Putamen (tissue), 1 donor: ENCODE results near the gene PSORS1C1.

Experiments used
- DNase-seq: peaks from one replicate; pipeline ENCODE4 v3.0.0-alpha.2; 2016; ENCODE audit warnings: low spot score

Gene PSORS1C1

DNA sequence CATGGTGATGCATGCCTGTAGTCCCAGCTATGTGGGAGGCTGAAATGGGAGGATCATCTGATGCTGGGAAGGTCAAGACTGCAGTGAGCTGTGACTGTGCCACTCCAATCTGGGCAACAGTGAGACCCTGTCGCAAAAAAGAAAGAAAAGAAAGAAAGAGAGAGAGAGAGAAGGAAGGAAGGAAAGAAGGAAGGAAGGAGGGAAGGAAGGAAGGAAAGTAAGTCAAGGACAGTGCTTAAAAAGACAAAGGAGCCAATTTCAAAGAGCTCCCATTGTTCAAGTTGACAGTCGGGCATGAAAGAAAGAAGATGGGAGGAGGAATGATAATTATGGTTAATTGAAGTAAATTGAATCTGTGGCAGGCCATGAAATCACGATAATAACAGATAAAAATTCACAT is 18.4 kb upstream of the PSORS1C1 start:
- DNase-seq, result no peak

DNA sequence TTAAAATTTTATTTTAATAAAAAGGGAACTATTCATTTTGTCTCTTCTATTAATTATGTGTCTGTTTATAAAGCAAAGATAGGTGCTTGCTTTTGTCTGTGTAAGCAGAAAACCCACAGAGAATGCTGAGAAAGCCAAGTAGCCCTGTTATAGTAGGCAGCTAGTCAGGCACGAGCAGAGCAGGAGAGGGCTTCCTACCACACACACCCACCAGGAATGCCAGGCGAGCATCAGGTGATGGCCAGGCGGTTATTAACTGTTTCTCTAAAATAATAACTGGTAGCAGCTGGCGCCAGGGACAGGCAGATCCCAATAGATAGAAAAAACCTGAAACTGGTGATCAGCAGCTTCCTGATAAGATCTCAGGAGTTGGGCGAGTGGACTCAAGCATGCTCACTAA is 17.9 kb upstream of the PSORS1C1 start:
- no peak for DNase-seq

DNA sequence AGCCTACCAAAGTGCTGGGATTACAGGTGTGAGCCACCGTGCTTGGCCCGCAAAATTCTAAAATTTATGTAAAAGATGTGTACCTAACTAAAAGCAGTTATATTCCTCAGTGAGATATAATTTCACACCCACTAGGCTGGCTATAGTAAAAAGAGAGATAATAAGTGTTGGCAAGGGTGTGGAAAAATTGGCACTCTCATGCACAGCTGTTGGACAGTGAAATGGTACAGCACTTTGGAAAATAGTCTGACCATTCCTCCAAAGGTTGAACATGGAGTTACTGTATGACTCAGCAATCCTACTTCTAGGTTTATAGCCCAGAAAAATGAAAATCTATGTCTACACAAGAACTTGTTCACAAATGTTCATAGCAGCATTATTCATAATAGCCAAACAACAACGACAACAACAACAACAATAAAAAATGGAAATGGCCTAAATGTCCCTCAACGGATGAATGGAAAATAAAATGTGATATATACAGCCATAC is 16.1 kb upstream of the PSORS1C1 start:
- DNase-seq, result no peak

DNA sequence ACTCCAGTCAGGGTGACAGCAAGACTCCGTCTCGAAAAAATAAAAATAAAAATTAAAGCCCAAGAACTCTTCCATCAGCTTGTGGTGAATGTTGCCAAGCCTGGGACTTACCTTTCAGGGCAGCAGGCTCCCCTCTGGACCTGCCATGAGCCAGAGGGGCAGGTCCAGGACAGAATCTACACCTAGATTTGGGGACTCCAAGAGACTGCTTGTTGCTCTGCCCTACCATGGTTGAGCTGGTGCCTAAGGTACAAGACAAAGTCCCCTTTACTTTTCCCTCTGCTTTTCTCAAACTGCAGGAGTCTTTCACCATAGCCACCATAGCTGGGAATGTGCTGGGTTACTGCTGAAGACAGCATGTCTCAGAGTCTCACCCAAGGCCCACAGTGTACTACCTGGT is 11.5 kb upstream of the PSORS1C1 start:
- no peak for DNase-seq

DNA sequence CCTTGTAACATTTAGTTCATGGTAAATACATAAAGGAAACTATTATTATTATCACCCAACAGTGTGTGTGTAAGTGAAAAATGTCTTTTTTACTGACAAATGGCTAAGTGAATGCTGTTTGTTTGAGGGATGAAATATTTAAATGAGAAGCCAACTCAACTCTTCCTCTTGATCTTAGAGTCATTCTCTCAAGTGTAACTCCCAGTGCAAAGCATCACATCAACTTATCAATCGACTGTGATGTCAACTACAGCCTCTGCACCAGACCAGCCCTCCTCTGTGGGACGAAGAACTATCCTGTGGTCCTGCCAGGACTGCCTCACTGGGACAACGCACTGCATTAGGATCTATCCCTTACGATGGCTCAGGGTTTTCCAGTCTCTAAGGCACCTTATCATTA is 7.5 kb upstream of the PSORS1C1 start:
- no peak for DNase-seq

- no peak for DNase-seq
These were observed 3.6 kb upstream of the PSORS1C1 start for GRCh38 chr6:31110825-31111582.

DNA sequence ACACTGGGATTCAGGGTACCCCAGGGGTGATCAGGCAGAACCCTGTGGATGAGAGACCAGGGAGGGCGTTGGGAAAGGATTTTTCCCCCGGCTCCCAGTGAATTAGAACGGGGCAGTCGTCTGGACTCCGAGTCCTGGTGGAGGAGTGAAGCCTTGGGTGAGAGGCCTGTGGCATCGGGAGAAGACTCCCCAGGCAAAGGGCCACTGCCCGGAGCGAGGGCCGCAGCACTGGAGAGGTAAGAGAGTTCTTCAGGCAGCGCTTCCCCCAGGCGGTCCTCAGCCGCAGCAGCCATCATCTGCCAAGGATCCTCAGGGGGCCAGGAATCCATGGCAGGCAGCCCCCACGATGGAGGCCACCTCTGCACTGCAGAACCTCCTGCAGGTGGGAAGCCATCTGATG is 2.9 kb upstream of the PSORS1C1 start:
- no peak for DNase-seq

GRCh38 chr6:31112478-31112877 is 2.1 kb upstream of the PSORS1C1 start, which contains the start of gene C6orf15:
Gene C6orf15, minus strand, starts transcription at chr6:31112575. Its CDS starts 20 bp downstream, at chr6:31112555.
- no peak for DNase-seq

GRCh38 chr6:31113861-31114540 is 599 bp upstream of the PSORS1C1 start:
- DNase-seq, result no peak

DNA sequence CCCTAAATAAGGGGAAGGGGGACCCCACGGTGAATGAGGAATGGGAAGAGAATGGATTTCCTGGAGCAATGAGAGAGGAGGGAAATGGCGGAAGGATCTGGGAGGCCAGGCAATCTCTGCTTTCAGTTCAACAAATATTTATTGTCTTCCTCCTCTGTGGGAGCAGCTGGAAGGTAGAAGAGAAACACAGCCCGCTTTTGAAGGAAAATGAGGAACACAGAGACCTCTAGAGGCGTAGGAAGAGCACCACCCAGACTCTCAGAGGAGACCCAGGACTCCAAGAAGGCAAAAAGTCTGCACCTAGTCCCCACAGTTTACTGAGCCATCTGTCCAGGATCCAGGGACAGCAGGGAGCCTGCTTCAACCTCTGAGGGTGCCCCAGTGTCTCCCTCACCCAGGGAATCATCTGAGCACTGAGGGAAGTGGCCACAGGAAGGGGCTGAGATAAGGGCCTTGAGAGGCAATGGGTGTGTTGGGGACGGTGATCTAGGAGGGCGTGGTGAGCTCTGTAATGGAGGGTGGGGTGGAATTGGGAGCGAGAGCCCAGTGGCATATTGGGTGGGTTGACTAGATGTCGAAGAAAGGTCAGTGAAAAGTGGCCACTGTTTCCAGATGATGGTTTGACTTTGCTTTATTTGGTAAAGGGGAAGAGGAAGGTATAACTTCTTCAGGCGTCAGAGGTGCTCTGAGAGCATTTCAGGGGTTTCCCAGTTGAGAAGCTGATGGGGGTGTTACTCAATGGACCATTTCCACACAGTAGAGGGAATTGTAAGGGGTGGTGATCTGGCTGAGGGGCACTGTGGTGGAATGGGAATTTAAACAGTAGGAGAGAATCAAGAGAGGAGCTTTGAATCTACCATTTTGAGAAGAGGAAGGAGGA is 610 bp downstream of the PSORS1C1 start:
- peak; percentile 18 for DNase-seq

DNA sequence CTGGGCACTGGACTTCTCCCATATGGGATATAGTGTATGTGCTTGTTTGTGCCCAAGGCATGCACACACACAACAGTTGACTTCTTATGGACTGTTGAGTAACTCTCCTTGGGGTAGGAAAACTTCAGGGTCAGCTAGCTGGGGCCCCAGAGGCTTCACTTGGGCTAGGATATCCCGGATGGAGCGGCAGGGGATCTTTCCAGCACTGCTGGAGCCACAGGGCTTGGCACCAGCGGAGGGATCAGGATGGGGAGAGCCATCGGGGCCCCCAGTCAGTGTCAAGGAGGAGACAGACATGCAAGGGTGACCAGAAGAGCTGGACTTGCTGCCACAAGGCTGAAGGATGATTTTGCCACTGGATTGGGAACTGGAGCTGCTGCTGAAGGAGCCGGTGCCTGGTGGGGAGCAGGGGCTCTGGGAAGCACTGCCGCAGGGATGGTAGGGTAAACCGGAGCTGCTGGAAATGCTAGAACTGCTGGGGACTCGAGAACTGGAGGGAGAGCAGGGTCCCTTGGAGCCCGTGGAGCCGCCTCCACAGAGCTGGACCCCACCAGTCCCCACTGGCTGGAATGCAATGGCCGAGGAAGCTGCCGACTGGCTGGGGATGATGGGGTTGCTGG is 1.5 kb downstream of the PSORS1C1 start:
- no peak for DNase-seq

GRCh38 chr6:31116661-31117385 is 2.2 kb downstream of the PSORS1C1 start:
- no peak for DNase-seq

- DNase-seq, result no peak
These were observed 3.6 kb downstream of the PSORS1C1 start for GRCh38 chr6:31118178-31118577.

DNA sequence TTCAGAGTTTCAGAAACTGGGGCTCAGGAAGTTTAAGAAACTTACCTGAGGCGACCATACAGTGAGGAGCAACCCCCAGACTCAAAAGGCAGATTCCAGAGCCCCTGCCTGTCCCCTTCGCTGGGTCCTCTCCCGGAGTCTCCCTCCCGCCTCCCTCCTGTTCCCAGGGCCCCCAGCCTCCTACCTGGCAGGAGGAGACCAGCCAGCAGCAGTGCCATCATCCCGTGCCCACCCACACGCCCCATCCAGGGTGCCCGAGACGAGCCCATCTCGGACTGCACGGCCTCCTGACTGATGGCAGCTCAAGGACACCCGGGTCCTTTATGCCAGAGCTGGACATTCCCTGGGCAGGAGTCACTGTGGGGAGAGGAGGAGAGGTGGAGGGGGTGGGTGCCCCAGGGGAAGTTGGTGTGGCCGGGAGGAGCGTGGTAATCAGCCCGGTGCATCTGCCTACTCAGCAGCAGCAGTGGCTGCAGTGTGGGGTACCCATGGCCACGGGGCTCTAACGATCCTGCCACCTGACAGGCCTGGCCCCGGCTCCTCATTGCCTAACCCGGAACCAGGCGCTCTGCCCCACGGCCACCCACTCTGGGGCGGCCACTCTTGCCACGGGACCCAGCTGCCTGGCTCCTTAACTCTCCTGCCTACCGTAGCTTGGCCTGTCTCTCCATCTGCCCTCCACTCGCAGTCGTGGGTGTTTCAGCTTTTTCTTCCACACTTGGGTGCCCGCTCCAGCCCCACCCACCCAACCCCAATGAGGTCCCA is 5.7 kb downstream of the PSORS1C1 start, which contains the start of gene CDSN:
TSS of gene CDSN (minus strand) at position 296 of the 765 bp plus-strand sequence. CDS start at position 269, 27 bp downstream.
- no peak for DNase-seq

GRCh38 chr6:31121131-31121790 is 6.7 kb downstream of the PSORS1C1 start:
- no peak for DNase-seq

DNA sequence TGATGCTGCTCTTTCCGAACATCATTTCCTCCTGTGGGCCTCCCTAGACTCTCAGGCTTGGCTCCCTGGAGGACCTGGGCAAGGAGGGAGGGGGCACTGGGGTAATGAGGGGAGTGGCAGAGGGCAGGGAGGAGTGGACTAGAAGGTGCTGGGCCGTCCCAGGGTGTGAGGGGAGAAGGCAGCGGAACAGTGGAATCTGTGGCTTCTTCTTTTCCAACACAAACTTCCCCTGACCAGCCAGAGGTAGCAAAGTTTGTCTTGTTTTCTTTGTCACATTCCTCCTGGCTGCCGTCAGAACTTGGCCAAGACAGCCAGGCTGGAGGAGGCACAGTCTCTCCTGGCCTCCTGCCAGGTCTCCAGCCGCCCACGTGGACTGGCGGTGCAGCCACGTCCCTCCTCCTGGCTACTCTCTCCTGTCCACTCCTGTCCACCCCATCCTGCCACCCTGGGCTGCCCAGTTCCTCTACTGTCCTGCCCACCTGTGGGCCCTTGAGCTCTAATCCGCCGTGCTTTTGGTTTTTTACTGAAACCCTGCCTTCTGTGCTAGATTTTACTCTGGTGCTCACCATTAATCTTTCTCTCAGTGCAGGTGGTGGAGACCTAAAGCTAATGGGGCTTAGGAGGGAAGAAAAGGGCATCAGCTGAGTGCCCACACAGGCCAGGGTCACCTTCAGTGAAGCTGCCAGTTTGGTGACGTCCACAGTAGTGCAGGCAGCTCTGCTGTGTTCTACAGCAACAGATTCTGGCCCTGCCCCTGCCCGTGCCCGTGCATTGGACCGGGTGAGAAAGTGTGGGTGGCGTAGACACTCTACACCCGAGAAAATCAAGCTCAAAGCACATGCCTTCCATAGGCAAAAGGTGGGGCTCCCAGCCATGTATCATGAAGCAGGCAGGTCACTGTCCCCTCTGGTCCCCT is 8.4 kb downstream of the PSORS1C1 start:
- peak; percentile 32 for DNase-seq

- DNase-seq, result no peak
These were observed 10.6 kb downstream of the PSORS1C1 start for GRCh38 chr6:31125162-31125561.

DNA sequence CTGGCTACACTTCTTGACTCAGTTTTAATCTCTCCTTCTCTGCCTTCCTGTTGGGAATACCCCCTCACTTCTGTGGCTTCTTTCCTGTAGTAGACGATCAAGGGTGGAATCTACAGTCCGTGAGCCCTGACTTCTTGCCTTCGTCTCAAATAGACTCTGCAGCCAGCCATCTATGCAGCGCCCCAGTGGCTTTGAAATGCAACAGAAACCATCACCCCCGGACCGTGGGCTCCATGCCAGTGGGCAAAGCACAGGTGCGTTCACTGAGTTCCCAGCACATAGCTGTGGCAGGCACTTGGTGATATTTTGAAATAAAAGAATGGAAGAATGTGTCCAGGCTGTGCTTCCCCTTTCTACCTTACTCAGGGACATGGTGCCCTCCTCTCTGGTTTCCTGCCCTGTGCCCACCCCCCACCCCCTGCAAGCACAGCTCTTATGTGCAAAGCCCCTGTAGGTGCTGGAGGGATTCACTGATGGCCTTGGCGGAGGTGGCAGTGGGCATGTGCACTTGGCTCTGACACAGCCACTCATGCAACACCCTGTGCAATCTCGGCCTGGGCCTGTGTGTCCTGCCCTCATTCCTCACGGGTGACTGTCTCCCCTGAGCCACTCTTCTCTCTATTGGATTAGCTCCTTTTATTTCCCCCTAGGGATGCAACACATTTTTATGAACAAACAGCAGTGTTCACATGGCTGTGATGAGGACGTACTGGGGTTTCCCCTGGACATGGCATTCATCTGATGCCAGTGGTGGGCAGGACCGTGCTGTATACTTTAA is 11.2 kb downstream of the PSORS1C1 start:
- no peak for DNase-seq
